WTC11 (cell line): ENCODE data around the gene TCF7.

Experiments
- FOXP1 ChIP-seq: sonication (generic); formaldehyde crosslinking; IDR thresholded peaks from 2 replicates; pipeline ENCODE4 v1.8.0; 2022; ENCODE audit warnings: missing genetic modification reagents, mild to moderate bottlenecking, moderate library complexity, borderline replicate concordance
- MAX ChIP-seq: sonication (generic); formaldehyde crosslinking; IDR thresholded peaks from 2 replicates; pipeline ENCODE4 v1.8.0; 2022; ENCODE audit warnings: mild to moderate bottlenecking, missing genetic modification reagents
- PRDM15 ChIP-seq: sonication (generic); formaldehyde crosslinking; IDR thresholded peaks from 2 replicates; pipeline ENCODE4 v1.8.0; 2022; ENCODE audit warnings: missing genetic modification reagents
- TEAD1 ChIP-seq: sonication (generic); formaldehyde crosslinking; IDR thresholded peaks from 2 replicates; pipeline ENCODE4 v1.8.0; 2022; ENCODE audit warnings: mild to moderate bottlenecking, missing genetic modification reagents
- USF1 ChIP-seq: sonication (generic); formaldehyde crosslinking; IDR thresholded peaks from 2 replicates; pipeline ENCODE4 v1.8.0; 2022; ENCODE audit warnings: mild to moderate bottlenecking, missing genetic modification reagents
- USF2 ChIP-seq: sonication (generic); formaldehyde crosslinking; IDR thresholded peaks from 2 replicates; pipeline ENCODE4 v1.8.1; 2023; ENCODE audit warnings: mild to moderate bottlenecking, missing genetic modification reagents, moderate library complexity
- ZBTB43 ChIP-seq: sonication (generic); formaldehyde crosslinking; IDR thresholded peaks from 2 replicates; pipeline ENCODE4 v1.8.1; 2023; ENCODE audit warnings: mild to moderate bottlenecking, missing genetic modification reagents

GRCh38 chr5:134084022-134084565, 30.4 kb upstream of the TCF7 start:
- no peak for TF ChIP-seq USF1 (CRISPR knock-in tag)
- TF ChIP-seq MAX (CRISPR knock-in tag): no peak
- TF ChIP-seq ZBTB43: no peak
- no peak for TF ChIP-seq PRDM15
- no peak for TF ChIP-seq FOXP1 (CRISPR knock-in tag)
- no peak for TF ChIP-seq USF2 (CRISPR knock-in tag)
- no peak for TF ChIP-seq TEAD1 (CRISPR knock-in tag)
